Testis (tissue), 3 donors: Measurements from ENCODE around the gene CACNA1D. TPM values are rescaled to one million over a fixed set of nuclear protein-coding genes. Genes with fewer than 3 reads are reported as not detected.

Source experiments
- DNase-seq: peaks from one replicate; pipeline ENCODE4 v3.0.0-alpha.2; 2019
- H3K27ac ChIP-seq, 2 donors: fragments of 200-600 bp; sonication (generic); one replicate each; pipeline ENCODE4 v1.5.1; 2019
- H3K27me3 ChIP-seq: fragments of 200-600 bp; sonication (generic); one replicate; pipeline ENCODE4 v1.5.1; 2019
- H3K36me3 ChIP-seq: fragments of 200-600 bp; sonication (generic); one replicate; pipeline ENCODE4 v1.5.1; 2017; ENCODE audit warnings: low read depth; ENCODE audit errors: missing control alignments
- H3K4me1 ChIP-seq: fragments of 200-600 bp; sonication (generic); one replicate; pipeline ENCODE4 v1.5.1; 2019
- H3K4me3 ChIP-seq, 2 donors: fragments of 200-600 bp; sonication (generic); one replicate each; pipeline ENCODE4 v1.5.1; 2017 to 2019
- H3K9me3 ChIP-seq: fragments of 200-600 bp; sonication (generic); one replicate; pipeline ENCODE4 v1.5.1; 2017
- CTCF ChIP-seq, 3 experiments: fragments of 450-650 bp in 2 of 3; fragments of 200-600 bp in 1 of 3; sonication (generic) in 1 of 3; IDR thresholded peaks; one replicate each; pipeline ENCODE4 v1.5.1; 2016 to 2019; ENCODE audit warnings: antibody characterized with exemption in 3 of 3, mild to moderate bottlenecking in 2 of 3, moderate library complexity in 1 of 3
- POLR2A ChIP-seq: fragments of 450-650 bp; IDR thresholded peaks from one replicate; pipeline ENCODE4 v1.6.1; 2017; ENCODE audit warnings: antibody characterized with exemption, mild to moderate bottlenecking, moderate library complexity
- WGBS, 2 donors: methylation state at CpG; one replicate each; pipeline ENCODE4 v1.1.5; 2018; 5-methylcytosine and 5-hydroxymethylcytosine counted together
- intact Hi-C: fragments of 100-400 bp; cut with DNase I; formaldehyde crosslinking; loops from one replicate; pipeline ENCODE4 v1.15.1; 2023; ENCODE audit warnings: low total_unique reads
- polyA plus RNA-seq: library from polyadenylated mRNA; stranded (reverse); fragments of 350-450 nt; fragmentation: Illumina TruSeq; extraction: RNeasy Lipid Tissue Mini Kit (QIAGEN cat#74804); gene quantifications from one replicate; pipeline ENCODE4 v1.2.3, GENCODE V29; 2014; ENCODE audit warnings: low read depth, low replicate concordance; ENCODE audit not compliant: insufficient read depth
- total RNA-seq, 2 donors: library from RNA; depleted of rRNA; stranded (reverse); fragments of >200 nt; gene quantifications; one replicate each; pipeline ENCODE4 v1.2.3, GENCODE V29; 2016

Gene CACNA1D
- total and polyA plus RNA-seq, 3 donors from 2014 or later, result 8.0 to 39.0 (median 37.6) TPM

GRCh38 chr3:53754325-53754724, 259.9 kb downstream of the CACNA1D start:
- WGBS, 2 donors, result 88 to 94% methylated on average over 9 of the region's 9 CpGs
- Histone ChIP-seq H3K27ac (no peak overlapping the region), H3K9me3 (no peaks in the 10 kb centered on the region), H3K4me1 (no peaks in the 10 kb centered on the region), H3K27me3 (no peaks in the 10 kb centered on the region), H3K36me3 (no peaks in the 10 kb centered on the region), H3K4me3 (no peak overlapping the region)
- intact Hi-C loops, result no loop called here
- DNase-seq, result no peak
- TF ChIP-seq POLR2A (no peak), CTCF (IDR thresholded peaks at IDR 0.05) (no peak)

GRCh38 chr3:53758846-53759245, 264.4 kb downstream of the CACNA1D start:
- H3K27ac ChIP-seq, result no peak overlapping the region
- H3K9me3 ChIP-seq, result no peaks in the 10 kb centered on the region
- H3K4me1 ChIP-seq, result no peaks in the 10 kb centered on the region
- H3K4me3 ChIP-seq, result no peak overlapping the region
- no peaks in the 10 kb centered on the region for H3K27me3 ChIP-seq
- WGBS, 2 donors, result 73 to 78% methylated on average over 3 of the region's 3 CpGs
- intact Hi-C loops, result no loop called here
- no peaks in the 10 kb centered on the region for H3K36me3 ChIP-seq
- TF ChIP-seq POLR2A, result no peak
- no peak for TF ChIP-seq CTCF (IDR thresholded peaks at IDR 0.05)
- DNase-seq, result no peak

GRCh38 chr3:53763353-53763752, 268.9 kb downstream of the CACNA1D start:
- 80 to 92% methylated on average over 5 to 7 of the region's 7 CpGs for WGBS, 2 donors
- no peaks in the 10 kb centered on the region for H3K9me3 ChIP-seq
- no peaks in the 10 kb centered on the region for H3K27me3 ChIP-seq
- no peak for DNase-seq
- no peaks in the 10 kb centered on the region for H3K36me3 ChIP-seq
- no peak overlapping the region for H3K4me3 ChIP-seq
- no peaks in the 10 kb centered on the region for H3K4me1 ChIP-seq
- intact Hi-C loops, result no loop called here
- no peak for TF ChIP-seq CTCF (IDR thresholded peaks at IDR 0.05)
- TF ChIP-seq POLR2A, result no peak
- H3K27ac ChIP-seq, result no peak overlapping the region

- Histone ChIP-seq H3K36me3 (no peaks in the 10 kb centered on the region), H3K27ac (no peak overlapping the region), H3K4me1 (no peaks in the 10 kb centered on the region), H3K9me3 (no peaks in the 10 kb centered on the region), H3K27me3 (no peaks in the 10 kb centered on the region), H3K4me3 (no peak overlapping the region)
- intact Hi-C loops, result no loop called here
- WGBS, 2 donors, result 91 to 92% methylated on average over 11 to 14 of the region's 14 CpGs
- DNase-seq, result no peak
- TF ChIP-seq POLR2A (no peak), CTCF (IDR thresholded peaks at IDR 0.05) (no peak)
These were observed 269.8 kb downstream of the CACNA1D start for GRCh38 chr3:53764026-53764775.

- TF ChIP-seq POLR2A, result no peak
- no peak for TF ChIP-seq CTCF (IDR thresholded peaks at IDR 0.05)
- no peak for DNase-seq
- 82 to 89% methylated on average over 5 of the region's 5 CpGs for WGBS, 2 donors
- H3K4me3 ChIP-seq, result no peak overlapping the region
- H3K27me3 ChIP-seq, result no peaks in the 10 kb centered on the region
- no peak overlapping the region for H3K27ac ChIP-seq
- intact Hi-C loops, result no loop called here
- H3K9me3 ChIP-seq, result no peaks in the 10 kb centered on the region
- H3K36me3 ChIP-seq, result no peaks in the 10 kb centered on the region
- no peaks in the 10 kb centered on the region for H3K4me1 ChIP-seq
These were observed 271.3 kb downstream of the CACNA1D start for GRCh38 chr3:53765753-53766152.
